ENCODE results near the gene TGM6. TPM values are rescaled to one million over a fixed set of nuclear protein-coding genes. Genes with fewer than 3 reads are reported as not detected.
"Not testable (repeated sequence)": the region's sequence is repeated elsewhere in the genome, so short reads cannot be mapped to it uniquely, and the experiment has no call there.

The TGM6 gene
- polyA plus RNA-seq, 1 experiment, result not detected

- no peak for DNase-seq (ENCODE audit: low read depth, low spot score)
These were observed 22.8 kb downstream of the TGM6 start for GRCh38 chr20:2403291-2404052.

GRCh38 chr20:2405693-2406065, 25.0 kb downstream of the TGM6 start:
- DNase-seq (ENCODE audit: low read depth, low spot score), result no peak
- POLR2A ChIA-PET, result no interaction called here
- H3K27ac ChIP-seq (ENCODE audit: low read depth, low read length), result no peak overlapping the region
- no peak for TF ChIP-seq CTCF (IDR thresholded peaks at IDR 0.05; ENCODE audit: low read depth, low read length)
- H3K9me3 ChIP-seq (ENCODE audit: control insufficient read depth, insufficient read depth, low read length), result peaks cover 3% of the 10 kb centered on the region; the same call in 1 of the 2 replicates
- peaks cover 4% of the 10 kb centered on the region for H3K27me3 ChIP-seq (ENCODE audit: control insufficient read depth, insufficient read depth, low read length)
- CTCF ChIA-PET, result no interaction called here
- no peak overlapping the region for H3K4me3 ChIP-seq (ENCODE audit: low read depth, low read length)

More at GRCh38 chr20:2403291-2404052, 22.8 kb downstream of the TGM6 start:
- no peak for TF ChIP-seq CTCF (IDR thresholded peaks at IDR 0.05; ENCODE audit: low read depth, low read length)
- ChIA-PET CTCF (interaction anchor here (1.5 to 1.6 kb wide), 2 partner anchors 195 kb away, joined by 4 to 11 read pairs; no protein-coding TSS in a partner anchor), POLR2A (no interaction called here)
- H3K4me3 ChIP-seq (ENCODE audit: low read depth, low read length), result no peak overlapping the region
- no peak overlapping the region for H3K27ac ChIP-seq (ENCODE audit: low read depth, low read length)
- peaks cover 3% of the 10 kb centered on the region for H3K9me3 ChIP-seq (ENCODE audit: control insufficient read depth, insufficient read depth, low read length)
- peaks cover 4% of the 10 kb centered on the region for H3K27me3 ChIP-seq (ENCODE audit: control insufficient read depth, insufficient read depth, low read length)

- H3K27me3 ChIP-seq (ENCODE audit: control insufficient read depth, insufficient read depth, low read length); H3K27ac ChIP-seq (ENCODE audit: low read depth, low read length); DNase-seq (ENCODE audit: low read depth, low spot score); H3K4me3 ChIP-seq (ENCODE audit: low read depth, low read length); H3K9me3 ChIP-seq (ENCODE audit: control insufficient read depth, insufficient read depth, low read length); CTCF ChIA-PET; POLR2A ChIA-PET: not testable (repeated sequence)
These were observed 26.7 kb downstream of the TGM6 start for GRCh38 chr20:2407355-2407754.

- Histone ChIP-seq H3K27me3 (ENCODE audit: control insufficient read depth, insufficient read depth, low read length) (peaks cover 4% of the 10 kb centered on the region), H3K27ac (ENCODE audit: low read depth, low read length) (no peak overlapping the region), H3K9me3 (ENCODE audit: control insufficient read depth, insufficient read depth, low read length) (peaks cover 3% of the 10 kb centered on the region; the same call in 1 of the 2 replicates), H3K4me3 (ENCODE audit: low read depth, low read length) (no peak overlapping the region)
- ChIA-PET POLR2A (interaction anchor here (0.8 kb wide), 1 partner anchor 20 kb away, joined by 3 read pairs; no protein-coding TSS in a partner anchor), CTCF (no interaction called here)
- DNase-seq (ENCODE audit: low read depth, low spot score), result no peak
- TF ChIP-seq CTCF (IDR thresholded peaks at IDR 0.05; ENCODE audit: low read depth, low read length), result no peak
These were observed 27.4 kb downstream of the TGM6 start for GRCh38 chr20:2408111-2408510.

GRCh38 chr20:2416541-2417212, 36.0 kb downstream of the TGM6 start:
- Histone ChIP-seq H3K27me3 (ENCODE audit: control insufficient read depth, insufficient read depth, low read length) (peaks cover 10% of the 10 kb centered on the region), H3K4me3 (ENCODE audit: low read depth, low read length) (no peak overlapping the region), H3K27ac (ENCODE audit: low read depth, low read length) (no peak overlapping the region), H3K9me3 (ENCODE audit: control insufficient read depth, insufficient read depth, low read length) (no peaks in the 10 kb centered on the region; the same call in 1 of the 2 replicates)
- ChIA-PET POLR2A (no interaction called here), CTCF (no interaction called here)
- DNase-seq (ENCODE audit: low read depth, low spot score), result no peak
- no peak for TF ChIP-seq CTCF (IDR thresholded peaks at IDR 0.05; ENCODE audit: low read depth, low read length)

Data from AG04450 (cell line).